Measurements from ENCODE around the gene SYNE2. TPM values are rescaled to one million over a fixed set of nuclear protein-coding genes. Genes with fewer than 3 reads are reported as not detected.

Gene SYNE2
- total and polyA plus RNA-seq, 2 donors (not counting 3 experiments of a cell fraction or from before 2014, with no cell fraction given): 16.0 to 53.7 TPM

GRCh38 chr14:63862163-63862562 lies 9.4 kb downstream of the SYNE2 start:
- ChIA-PET CTCF (no interaction called here), POLR2A (no interaction called here)
- FAIRE-seq (no peak), DNase-seq (ENCODE audit: low read depth, low spot score) (no peak)
- Histone ChIP-seq H3K4me1 (ENCODE audit: control insufficient read depth, extremely low read depth, insufficient read depth, low read length) (no peaks in the 10 kb centered on the region), H3K36me3 (ENCODE audit: control insufficient read depth in 2 of 2, extremely low read depth in 1 of 2, insufficient read depth in 2 of 2, low read length in 2 of 2) (no peaks in the 10 kb centered on the region), H3K79me2 (ENCODE audit: control insufficient read depth, insufficient read depth, low read length) (peaks cover 3% of the 10 kb centered on the region), H3K27me3 (ENCODE audit: control insufficient read depth in 2 of 2, insufficient read depth in 2 of 2, low read length in 2 of 2) (no peaks in the 10 kb centered on the region), H4K20me1 (replicated peaks; ENCODE audit: control insufficient read depth, extremely low read depth, insufficient read depth, low read length) (no peaks in the 10 kb centered on the region), H3K9me1 (replicated peaks; ENCODE audit: control insufficient read depth, extremely low read depth, insufficient read depth, low read length) (no peaks in the 10 kb centered on the region), H3K4me2 (ENCODE audit: insufficient read depth, low read length) (no peak overlapping the region), H3K27ac (ENCODE audit: insufficient read depth, low read depth, low read length) (no peak overlapping the region), H3K4me3 (replicated peaks in 1 of 3; ENCODE audit: insufficient read depth in 1 of 3, low read depth in 1 of 3, low read length in 3 of 3) (no peak overlapping the region), H2AFZ (ENCODE audit: low read depth, low read length) (no peak overlapping the region), H3K9ac (replicated peaks; ENCODE audit: extremely low read depth, insufficient read depth, low read length) (no peak overlapping the region), H3K9me3 (replicated peaks; ENCODE audit: control insufficient read depth, insufficient read depth, low read length) (no peaks in the 10 kb centered on the region)
- intact Hi-C loops (cut with micrococcal nuclease): no loop called here
- no peak for TF ChIP-seq POLR2A (IDR thresholded peaks at IDR 0.05; ENCODE audit: low read depth, low read length)
- no peak for TF ChIP-seq FOS (IDR thresholded peaks at IDR 0.05; ENCODE audit: borderline replicate concordance, insufficient read depth, low read length)
- no peak for TF ChIP-seq JUN (IDR thresholded peaks at IDR 0.05; ENCODE audit: borderline replicate concordance, insufficient read depth, insufficient read length, low read depth)
- TF ChIP-seq MAX (IDR thresholded peaks at IDR 0.05; ENCODE audit: insufficient read depth, insufficient read length): no peak
- no peak for TF ChIP-seq CTCF (IDR thresholded peaks at IDR 0.05; ENCODE audit: extremely low read depth in 1 of 2, insufficient read depth in 1 of 2, low read depth in 1 of 2, low read length in 2 of 2)
- no peak for TF ChIP-seq EZH2 (IDR thresholded peaks at IDR 0.05; ENCODE audit: borderline replicate concordance, low read depth, low read length, severe bottlenecking)
- TF ChIP-seq MYC (IDR thresholded peaks at IDR 0.05; ENCODE audit: low read depth, low read length): no peak
- no peak for TF ChIP-seq POLR2AphosphoS5 (IDR thresholded peaks at IDR 0.05; ENCODE audit: insufficient read depth, low read depth, low read length)
- TF ChIP-seq GATA2 (IDR thresholded peaks at IDR 0.05; ENCODE audit: insufficient read depth, insufficient read length, low read depth, low read length): no peak
- dilution Hi-C loops (cut with MboI; ENCODE audit: extremely low pct_ligation_motif_present, low sequenced_read_pairs): no loop called here
- no TSS peak for BruUV-seq (replicated peaks)

Measured in endothelial cell of umbilical vein (primary cell).